Activated CD4-positive, alpha-beta T cell treated with anti-CD3 and anti-CD28 coated beads, Interleukin-2, amount 50 U/mL, for 48 hours (primary cell): Measurements from ENCODE around the gene TRIO.

Experiments
- DNase-seq, 2 experiments: peaks; one replicate each; pipeline ENCODE4 v3.0.0-alpha.2; 2020

The TRIO gene

GRCh38 chr5:14148890-14149671, 5.9 kb downstream of the TRIO start:
- no peak for DNase-seq

DNA sequence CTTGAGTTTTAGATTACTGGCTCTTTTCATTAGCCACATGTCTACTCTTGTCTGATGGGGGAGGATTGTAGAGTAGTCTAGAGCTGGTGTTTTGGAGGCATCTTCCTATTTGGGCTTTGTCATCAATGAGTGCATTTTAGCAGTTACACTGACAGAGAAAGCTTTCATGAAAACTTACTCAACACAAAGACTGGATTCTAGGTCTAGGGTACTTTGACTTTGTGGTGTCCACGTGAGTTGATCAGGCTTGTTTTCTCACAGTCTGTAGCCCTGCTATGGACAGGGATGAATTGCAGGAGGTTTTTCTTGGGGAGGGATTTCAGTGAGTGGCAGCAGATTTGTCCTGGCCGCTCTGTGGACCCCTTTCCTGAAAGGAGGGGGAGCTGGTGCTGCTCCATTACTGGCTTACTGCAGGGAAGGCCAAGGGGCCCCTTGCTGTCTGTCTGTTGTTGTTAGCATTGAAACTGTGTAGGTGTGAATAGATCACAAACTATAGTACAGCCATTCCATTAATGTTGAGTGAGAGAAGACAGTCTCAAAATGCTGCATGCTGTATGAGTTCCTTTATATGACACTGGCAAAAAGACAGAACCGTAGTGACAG, 6.6 kb downstream of the TRIO start:
- DNase-seq: no peak

GRCh38 chr5:14151416-14151815, 8.3 kb downstream of the TRIO start:
- DNase-seq: no peak

DNA sequence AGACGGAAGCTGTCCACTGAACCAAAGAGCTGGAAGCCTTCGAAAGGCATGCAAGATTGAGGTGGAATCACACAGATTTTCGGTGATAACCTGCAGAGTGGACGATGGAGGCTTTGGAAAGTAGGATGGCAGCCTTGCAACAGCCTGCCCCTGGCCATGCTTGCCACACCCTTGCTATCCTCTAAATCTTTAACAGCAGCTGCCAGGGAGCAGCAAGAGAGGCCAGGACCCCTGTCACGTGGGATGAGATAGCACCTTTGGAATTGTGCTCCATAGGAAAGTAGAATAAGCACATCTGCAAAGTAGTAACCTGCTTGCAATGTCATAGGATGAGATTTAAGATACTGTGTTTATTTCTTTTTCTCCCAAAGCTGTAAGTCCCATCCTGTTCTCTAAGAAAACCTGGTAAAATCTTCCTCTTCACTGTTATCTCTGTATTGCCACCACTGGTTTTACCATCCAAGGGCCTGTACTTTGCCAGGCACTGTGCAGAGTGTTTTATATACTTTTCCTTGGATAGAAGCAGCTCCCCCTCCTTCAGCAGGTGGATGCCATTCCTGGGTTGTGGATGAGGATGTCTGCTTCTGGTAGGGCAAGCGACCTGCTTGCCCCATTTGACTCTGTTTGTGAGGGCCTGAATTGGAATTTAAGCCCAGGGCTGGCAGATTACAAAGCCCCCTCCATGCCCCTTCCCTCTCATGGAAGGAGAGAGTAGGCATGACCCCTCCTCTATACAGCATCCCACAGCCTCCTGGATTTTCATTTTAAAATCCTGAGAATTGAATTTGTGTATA, 10.1 kb downstream of the TRIO start:
- DNase-seq: no peak

DNA sequence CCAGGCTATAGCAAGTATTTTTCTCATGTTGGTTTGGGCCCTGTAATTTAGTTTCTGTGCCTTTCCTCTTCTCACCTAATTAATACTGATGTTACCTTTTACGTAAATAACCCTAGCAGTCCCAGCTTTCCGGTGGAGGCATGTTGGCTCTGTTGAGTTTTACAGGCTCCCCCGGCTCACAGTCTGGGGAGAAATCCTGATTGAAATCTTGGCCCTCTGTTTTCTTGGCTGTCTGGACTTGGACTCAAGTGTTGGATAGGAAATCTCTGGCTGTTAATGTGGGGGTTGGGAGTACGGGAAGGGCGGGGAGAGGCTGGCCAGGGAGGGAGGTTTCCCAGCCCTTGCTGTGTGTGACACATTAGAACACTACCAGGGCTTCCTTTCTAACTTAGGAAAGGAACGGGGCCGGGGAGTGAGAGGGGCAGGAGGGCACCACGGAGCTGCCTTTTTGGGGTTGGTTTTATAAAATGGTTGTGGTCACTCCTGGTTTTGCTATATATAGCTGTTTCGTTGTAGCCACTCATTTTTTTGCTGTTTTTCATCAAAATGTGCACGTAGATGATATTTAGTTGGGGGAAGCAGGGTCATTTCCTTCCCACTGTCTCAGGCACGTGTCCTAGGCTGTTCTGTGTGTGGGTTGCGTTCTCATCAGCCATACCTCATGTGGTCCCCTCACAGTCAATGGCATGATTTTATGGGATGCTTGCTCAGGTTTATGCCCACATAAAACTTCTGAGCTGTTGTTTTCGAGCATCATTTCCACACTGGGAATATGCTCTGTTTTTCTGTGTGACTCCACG, 11.0 kb downstream of the TRIO start:
- no peak for DNase-seq

DNA sequence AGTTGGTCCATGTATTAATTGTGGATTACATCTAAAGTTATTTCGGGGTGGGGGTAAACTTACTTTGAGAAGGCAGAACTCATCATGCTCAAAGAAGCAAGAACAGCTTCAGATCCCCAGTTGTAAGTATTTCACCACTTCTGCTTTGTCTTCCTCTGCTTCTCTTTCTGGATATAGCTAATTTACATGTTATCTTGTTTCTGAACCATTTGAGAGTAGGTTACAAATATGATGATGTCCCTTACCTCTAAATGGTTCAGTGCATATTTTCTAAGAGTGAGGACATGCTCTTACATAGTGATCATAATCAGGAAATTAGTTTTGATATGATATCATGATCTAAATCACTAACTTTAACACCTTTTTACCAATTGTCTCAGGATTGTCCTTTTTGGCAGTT, 11.9 kb downstream of the TRIO start:
- no peak for DNase-seq

DNA sequence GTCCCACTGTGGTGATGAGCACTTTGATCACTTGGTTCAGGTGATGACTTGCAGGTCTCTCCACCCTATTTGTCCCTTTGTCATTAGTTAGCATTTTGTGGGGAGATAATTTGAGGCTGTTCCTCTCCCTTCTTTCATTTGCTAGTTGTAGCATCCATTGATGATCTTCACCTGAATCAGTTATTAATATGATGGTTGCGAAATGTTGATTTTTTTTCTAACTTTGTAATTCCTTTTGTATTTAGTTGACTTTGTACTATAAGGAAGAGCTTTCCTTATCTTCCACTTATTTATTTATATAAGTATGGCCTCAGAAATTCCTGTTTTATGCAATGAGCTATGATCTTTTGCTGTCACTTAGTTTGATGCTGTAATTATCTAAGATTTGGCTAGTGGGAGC, 12.6 kb downstream of the TRIO start:
- no peak for DNase-seq

GRCh38 chr5:14156290-14156649, 13.1 kb downstream of the TRIO start:
- DNase-seq: no peak

DNA sequence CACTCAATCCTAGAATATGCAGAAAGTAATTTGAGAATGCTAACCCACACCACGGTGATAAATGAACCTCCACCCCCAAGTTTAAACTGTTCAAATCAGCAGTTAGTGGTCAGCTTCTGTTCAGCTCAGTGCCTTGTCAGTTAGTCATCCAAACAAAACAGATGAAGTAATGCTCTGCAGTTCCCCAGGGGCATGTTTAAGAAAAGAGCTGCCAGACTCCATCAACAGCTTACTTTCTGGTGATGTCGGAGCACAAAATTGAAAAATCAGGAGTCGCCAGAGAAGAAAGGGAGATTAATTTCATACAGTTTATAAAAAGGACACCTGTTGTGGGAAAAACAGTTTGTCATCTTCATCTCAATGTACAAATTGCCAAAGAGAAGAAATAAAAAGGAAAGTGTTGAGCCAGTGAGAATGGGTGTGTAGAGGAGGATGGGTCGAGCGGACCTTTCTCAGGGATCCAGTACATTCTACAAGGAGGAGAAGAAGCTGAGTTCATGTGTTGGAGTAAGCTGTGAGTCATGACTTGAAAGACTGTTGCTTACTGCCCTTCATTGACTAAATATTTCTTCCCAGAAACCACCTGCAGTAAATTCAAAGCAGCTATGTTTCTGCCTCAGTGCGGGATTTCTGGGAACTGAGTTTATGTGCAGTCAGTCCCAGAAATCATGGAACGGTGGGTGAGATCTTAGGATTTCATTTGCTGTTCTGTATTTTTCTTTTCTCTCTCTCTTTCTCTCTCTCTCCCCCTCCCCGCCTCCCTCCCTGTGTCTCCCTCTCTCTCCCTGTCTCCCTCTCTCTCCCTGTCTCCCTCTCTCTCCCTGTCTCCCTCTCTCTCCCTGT, 13.7 kb downstream of the TRIO start:
- no peak for DNase-seq

- no peak for DNase-seq
Measured at GRCh38 chr5:14157493-14157782, 14.3 kb downstream of the TRIO start.

- DNase-seq: no peak
Measured at GRCh38 chr5:14158890-14159666, 15.9 kb downstream of the TRIO start.

- no peak for DNase-seq
Measured at GRCh38 chr5:14161825-14162556, 18.8 kb downstream of the TRIO start.

DNA sequence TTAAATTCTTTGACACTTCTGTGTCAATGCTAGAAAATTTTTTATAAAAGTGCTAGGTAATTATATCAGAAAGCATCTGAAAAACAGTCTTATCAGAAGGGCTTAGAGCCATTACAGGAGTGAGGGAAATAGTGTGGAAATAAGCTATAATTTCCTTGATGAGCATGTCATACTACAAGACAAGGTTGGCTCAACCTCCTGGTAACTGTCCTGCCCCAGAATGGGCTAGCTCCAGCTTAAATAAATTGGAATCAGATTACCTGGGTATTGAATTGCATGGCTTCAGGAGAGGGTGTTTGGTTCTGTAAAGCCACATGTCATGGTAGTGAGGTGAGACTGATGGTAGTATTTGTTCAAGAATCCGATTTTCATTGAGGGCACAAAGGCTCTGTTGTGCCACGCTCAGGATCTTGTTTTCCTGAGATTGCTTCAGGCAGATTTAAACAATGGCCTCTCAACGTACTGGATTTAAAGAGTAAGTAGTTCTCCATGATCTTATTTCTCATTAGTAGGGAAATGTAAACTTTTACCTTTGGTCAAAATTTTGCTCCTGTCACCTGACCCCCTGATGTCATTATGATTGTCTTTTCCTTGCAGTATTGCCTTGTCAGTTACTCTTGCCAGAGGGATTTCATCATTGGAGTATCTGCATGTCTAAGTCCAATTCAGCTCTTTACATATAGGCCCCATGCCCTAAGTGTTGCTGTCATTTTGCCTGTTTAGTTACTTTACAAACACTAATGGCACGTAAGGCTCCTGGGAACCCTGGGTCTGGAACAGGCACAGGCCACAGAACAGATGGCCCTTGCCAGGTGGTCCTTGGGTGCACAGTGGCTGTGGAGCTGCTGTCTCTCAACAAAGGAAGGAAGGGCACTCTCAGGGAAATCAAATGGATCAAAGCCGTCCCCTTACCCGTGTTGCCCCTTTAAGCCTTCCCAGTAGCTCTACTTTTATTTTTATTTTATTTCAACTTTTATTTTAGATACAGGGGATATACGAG, 21.3 kb downstream of the TRIO start:
- DNase-seq: no peak

DNA sequence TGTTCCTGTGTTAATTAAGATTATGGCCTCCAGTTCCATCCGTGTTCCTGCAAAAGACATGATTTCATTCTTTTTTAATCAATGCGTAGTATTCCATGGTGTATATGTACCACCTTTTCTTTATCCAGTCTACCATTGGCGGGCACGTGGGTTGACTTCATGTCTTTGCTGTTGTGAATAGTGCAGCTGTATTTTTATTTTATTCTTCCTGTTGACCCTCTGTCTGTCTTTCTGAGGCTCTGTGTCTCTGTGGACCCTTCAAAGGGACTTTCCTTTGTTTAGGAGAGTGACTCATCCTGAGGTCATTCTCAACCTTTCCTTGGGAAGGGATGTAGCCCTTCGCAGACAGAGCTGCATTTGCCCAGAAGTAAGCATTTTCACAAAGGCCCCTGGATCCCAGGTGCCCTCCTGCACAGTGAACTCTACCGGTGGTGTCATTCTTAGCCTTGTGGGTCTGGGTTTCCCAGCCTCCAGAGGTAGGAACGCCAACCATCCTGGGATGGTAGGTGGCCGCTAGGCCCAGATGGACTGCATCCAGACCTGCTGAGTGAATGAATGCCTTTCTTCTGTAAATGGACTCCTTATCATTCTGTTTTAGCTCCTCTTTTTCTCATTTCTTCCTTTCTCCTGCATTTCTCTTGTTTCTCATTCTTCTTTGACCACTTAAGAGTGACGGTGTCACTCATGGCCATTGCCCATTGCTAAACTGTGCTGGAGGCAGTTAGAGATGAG, 22.4 kb downstream of the TRIO start:
- no peak for DNase-seq

GRCh38 chr5:14166437-14166836, 23.3 kb downstream of the TRIO start:
- no peak for DNase-seq

GRCh38 chr5:14167211-14167845, 24.2 kb downstream of the TRIO start:
- DNase-seq: no peak

DNA sequence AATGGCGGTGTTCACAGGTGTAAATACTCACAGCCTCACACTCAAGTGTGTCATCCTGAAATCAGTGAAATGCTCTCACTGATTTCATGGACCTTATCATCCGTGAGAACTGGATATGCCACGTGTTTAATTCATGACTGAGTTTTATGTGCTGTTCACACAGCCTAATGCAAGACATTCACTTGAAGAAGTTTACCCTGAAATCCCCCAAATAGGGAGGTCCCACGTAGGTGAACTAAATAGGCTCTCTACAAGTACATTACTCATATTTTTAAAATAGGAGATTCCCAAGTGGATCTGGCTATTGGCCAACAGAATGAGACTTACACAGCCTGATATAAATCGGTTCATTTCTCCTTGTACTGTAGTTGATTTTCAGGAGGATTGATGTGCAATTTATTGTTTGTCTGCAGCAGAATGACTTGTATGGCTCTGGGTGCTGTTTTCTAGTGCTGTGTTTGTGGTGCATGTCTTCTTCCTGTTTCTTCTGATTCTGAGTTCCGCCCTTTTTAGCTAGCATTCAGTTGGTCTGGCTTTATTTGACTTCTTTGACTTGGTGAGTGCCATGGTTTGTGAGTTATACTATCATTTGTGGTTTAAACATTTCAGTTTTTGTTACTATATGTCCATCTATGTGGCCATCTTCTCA, 25.1 kb downstream of the TRIO start:
- no peak for DNase-seq

- DNase-seq: no peak
Measured at GRCh38 chr5:14168793-14169262, 25.7 kb downstream of the TRIO start.
